Activated T-helper 1 cell treated with anti-CD3 and anti-CD28 coated beads, Interleukin-12 subunit alpha, Interleukin-12 subunit beta, Interleukin-2, Interleukin-4 antibody, amounts not matched to agents 30 ng/mL and 10 ng/mL and 1 ng/mL, durations not matched to agents 14 hours and 24 hours and 36 hours (primary cell): ENCODE data around the gene FAM186B. TPM values are rescaled to one million over a fixed set of nuclear protein-coding genes. Genes with fewer than 3 reads are reported as not detected.

ENCODE experiments used
- DNase-seq: peaks from one replicate; pipeline ENCODE4 v3.0.0; 2021; ENCODE audit warnings: low spot score
- H3K27ac Mint-ChIP-seq: one replicate; pipeline ENCODE4 v1.8.0; 2021; ENCODE audit warnings: mild to moderate bottlenecking, mixed read lengths
- H3K27me3 Mint-ChIP-seq: one replicate; pipeline ENCODE4 v1.8.0; 2022; ENCODE audit warnings: mild to moderate bottlenecking, moderate library complexity, mixed read lengths; ENCODE audit not compliant: insufficient read depth
- H3K36me3 Mint-ChIP-seq: one replicate; pipeline ENCODE4 v1.8.0; 2021; ENCODE audit warnings: low read depth, mixed read lengths
- H3K4me1 Mint-ChIP-seq: one replicate; pipeline ENCODE4 v1.8.0; 2021; ENCODE audit warnings: low read depth, mixed read lengths
- H3K4me3 Mint-ChIP-seq: one replicate; pipeline ENCODE4 v1.8.0; 2021; ENCODE audit warnings: mild to moderate bottlenecking, moderate library complexity, mixed read lengths
- H3K9me3 Mint-ChIP-seq: one replicate; pipeline ENCODE4 v1.8.0; 2021; ENCODE audit warnings: mixed read lengths
- intact Hi-C: fragments of 100-400 bp; cut with micrococcal nuclease; formaldehyde crosslinking; loops from one replicate; pipeline ENCODE4 v1.15.1; 2024
- total RNA-seq: library from RNA; stranded (reverse); gene quantifications from 2 replicates; pipeline ENCODE4 v1.2.3, GENCODE V29; 2022

FAM186B gene
- total RNA-seq, 1 donor from 2014 or later: 0.62 TPM

DNA sequence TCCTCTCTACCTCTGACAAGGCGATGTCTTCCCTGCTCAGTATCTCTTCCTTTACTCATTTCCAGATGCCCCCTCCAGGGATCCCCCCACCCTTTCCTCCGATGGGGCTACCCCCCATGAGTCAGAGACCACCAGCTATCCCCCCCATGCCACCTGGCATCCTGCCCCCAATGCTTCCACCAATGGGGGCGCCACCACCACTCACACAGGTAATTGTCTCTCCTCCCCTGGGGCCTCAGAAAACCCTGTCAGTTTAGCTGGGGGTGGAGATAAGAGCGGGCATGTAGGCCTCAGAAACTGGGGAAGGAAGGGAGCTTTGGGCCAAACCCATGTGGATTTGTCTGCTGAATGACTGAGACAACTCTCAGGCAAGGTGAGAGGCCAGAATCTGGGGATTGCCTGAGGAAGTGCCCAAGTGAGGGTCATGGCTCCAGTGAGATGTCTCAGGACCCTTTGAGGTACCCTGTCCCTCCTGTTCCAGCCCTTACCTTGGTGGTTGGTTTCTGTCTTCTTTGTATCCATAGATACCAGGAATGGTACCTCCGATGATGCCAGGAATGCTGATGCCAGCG lies 26.0 kb upstream of the FAM186B start:
- Mint-ChIP-seq H3K4me3 (no peak overlapping the region), H3K9me3 (no peaks in the 10 kb centered on the region), H3K27me3 (no peaks in the 10 kb centered on the region), H3K27ac (no peak overlapping the region), H3K4me1 (peaks cover under 1% of the 10 kb centered on the region), H3K36me3 (peaks cover 1% of the 10 kb centered on the region)
- DNase-seq: no peak
- intact Hi-C loops: no loop called here

DNA sequence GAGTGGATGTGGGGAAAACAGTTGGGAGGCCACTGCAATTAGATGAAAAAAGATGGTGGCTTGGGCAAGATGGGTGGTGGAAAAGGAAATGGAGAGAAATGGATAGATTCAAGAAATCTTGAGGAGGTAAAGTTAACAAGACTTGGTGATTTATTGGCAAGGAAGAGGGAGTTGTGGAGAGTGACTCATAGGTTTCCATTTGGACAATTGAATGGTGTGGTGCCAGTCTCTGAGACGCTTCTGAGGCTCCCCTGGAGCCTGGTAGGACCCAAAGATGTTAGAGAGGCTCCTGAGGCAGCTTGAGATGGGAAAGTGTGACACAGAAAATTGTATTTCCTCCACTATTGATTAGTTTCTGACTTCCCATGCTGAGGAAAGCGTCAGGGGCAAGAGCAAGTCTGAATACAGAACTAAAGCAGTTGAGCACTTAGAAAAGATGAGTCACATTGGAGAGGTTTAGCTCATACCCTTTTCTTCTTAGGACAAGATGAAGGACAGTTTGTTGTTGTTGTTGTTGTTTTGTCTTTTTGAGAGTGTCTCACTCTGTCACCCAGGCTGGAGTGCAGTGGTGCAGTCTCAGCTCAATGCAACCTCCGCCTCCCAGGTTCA lies 22.4 kb upstream of the FAM186B start:
- H3K36me3 Mint-ChIP-seq: peaks cover 1% of the 10 kb centered on the region
- H3K4me1 Mint-ChIP-seq: peaks cover 10% of the 10 kb centered on the region
- no peaks in the 10 kb centered on the region for H3K9me3 Mint-ChIP-seq
- H3K27ac Mint-ChIP-seq: no peak overlapping the region
- DNase-seq: no peak
- no peak overlapping the region for H3K4me3 Mint-ChIP-seq
- intact Hi-C loops: loop anchor here (10.0 kb wide), 1 partner anchor 397 kb away; the partner anchor contains the start of gene RACGAP1
- H3K27me3 Mint-ChIP-seq: peaks cover 3% of the 10 kb centered on the region

DNA sequence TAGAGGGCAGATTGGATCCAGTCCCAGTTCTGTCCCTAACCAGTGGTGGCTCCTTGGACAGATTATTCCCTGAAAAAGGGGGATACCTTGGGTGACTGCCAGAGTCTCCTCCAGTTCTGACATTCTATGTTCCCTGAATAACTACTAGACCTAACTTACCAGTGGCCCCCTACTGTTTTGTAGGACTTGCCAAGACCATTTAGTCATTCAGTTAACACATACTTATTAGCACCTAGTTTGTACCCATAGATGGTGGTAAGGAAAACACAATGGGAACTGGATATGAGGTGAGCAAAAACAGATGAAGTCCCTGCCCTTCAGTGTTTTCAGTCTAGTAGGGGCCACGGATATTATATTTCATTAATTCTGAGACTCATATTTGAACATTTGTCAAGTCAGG lies 21.4 kb upstream of the FAM186B start:
- no peak overlapping the region for H3K4me3 Mint-ChIP-seq
- H3K4me1 Mint-ChIP-seq: peaks cover 17% of the 10 kb centered on the region
- intact Hi-C loops: loop anchor here (1.0 to 10.0 kb wide), 4 partner anchors 10 to 398 kb away; partner anchors contain the start of genes FMNL3 and RACGAP1
- no peaks in the 10 kb centered on the region for H3K9me3 Mint-ChIP-seq
- H3K27ac Mint-ChIP-seq: no peak overlapping the region
- peaks cover 1% of the 10 kb centered on the region for H3K36me3 Mint-ChIP-seq
- DNase-seq: no peak
- H3K27me3 Mint-ChIP-seq: peaks cover 3% of the 10 kb centered on the region

DNA sequence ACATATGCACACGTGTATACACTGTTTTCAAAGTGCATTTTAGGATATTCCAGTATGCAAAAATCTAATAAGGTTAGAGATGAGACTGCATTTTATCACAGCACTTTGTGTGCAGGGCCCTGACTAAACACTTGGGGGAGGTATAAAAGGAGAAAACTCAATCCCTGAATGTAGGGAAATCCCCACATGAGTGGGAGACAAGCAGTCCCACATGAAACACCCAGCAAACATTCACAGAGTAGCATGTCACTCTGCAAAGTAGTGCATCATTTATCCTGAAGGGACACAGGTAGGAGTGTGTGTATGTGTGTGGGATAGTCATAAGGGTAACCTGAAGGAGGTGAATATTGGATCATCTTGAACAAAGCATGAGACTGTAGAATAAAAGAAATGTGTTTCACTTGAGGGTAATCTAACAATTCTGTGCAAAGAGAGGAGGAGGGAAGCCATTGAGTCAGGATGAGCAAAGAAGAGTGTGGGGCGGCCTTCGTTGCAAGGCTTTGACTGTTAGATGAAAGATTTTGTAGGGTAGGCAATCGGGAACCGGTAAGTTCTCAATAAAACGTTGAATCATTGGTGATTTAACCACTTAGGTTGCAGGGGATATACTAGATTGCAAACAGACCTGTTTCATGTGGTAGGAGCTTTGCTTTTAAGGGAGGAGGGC lies 20.9 kb upstream of the FAM186B start:
- intact Hi-C loops: loop anchor here (1.0 to 10.0 kb wide), 4 partner anchors 11 to 398 kb away; partner anchors contain the start of genes FMNL3 and RACGAP1
- DNase-seq: no peak

DNA sequence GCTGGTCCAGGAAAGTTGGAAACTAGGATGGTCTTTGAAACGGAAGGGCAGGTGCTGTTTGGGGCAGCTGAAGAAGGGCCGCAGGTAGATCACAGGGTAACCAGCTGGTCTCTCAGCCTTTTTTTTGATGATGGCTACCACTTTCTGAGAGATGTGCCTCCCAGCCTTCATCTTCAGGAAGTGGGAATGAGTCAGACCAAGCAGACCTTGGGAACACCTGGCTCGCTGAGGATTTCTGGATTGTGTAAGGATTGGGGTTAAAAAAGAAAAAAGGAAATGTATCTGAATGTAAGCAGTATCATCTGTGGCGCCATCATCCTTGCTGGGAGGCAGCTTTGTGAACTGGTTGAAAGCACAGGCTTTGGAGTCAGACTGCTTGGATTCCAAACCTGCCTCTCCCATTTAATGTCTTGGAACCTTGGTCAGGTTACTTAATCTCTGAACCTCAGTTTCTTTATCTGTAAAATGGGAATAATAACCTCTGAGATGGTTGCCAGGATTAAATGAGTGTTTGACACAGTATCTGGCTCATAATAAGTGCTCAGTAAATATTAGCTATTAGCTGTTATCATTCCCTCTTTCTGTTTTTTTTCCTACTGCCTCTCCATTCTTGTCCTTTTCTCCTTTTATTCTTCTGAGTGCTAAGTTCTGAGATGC lies 19.6 kb upstream of the FAM186B start:
- peaks cover 7% of the 10 kb centered on the region for H3K27me3 Mint-ChIP-seq
- H3K4me1 Mint-ChIP-seq: peaks cover 26% of the 10 kb centered on the region
- H3K9me3 Mint-ChIP-seq: no peaks in the 10 kb centered on the region
- intact Hi-C loops: loop anchor here (5.0 to 10.0 kb wide), 4 partner anchors 88 to 400 kb away; partner anchors contain the start of genes BCDIN3D, KCNH3, RACGAP1 and SPATS2
- H3K36me3 Mint-ChIP-seq: peaks cover 1% of the 10 kb centered on the region
- peak overlapping the region; percentile 45 for H3K4me3 Mint-ChIP-seq
- H3K27ac Mint-ChIP-seq: peak overlapping the region; percentile 34
- no peak for DNase-seq

More for the DNA sequence above, 20.9 kb upstream of the FAM186B start:
- peaks cover 3% of the 10 kb centered on the region for H3K27me3 Mint-ChIP-seq
- peaks cover 1% of the 10 kb centered on the region for H3K36me3 Mint-ChIP-seq
- H3K4me1 Mint-ChIP-seq: peaks cover 22% of the 10 kb centered on the region
- no peak overlapping the region for H3K4me3 Mint-ChIP-seq
- no peaks in the 10 kb centered on the region for H3K9me3 Mint-ChIP-seq
- no peak overlapping the region for H3K27ac Mint-ChIP-seq

DNA sequence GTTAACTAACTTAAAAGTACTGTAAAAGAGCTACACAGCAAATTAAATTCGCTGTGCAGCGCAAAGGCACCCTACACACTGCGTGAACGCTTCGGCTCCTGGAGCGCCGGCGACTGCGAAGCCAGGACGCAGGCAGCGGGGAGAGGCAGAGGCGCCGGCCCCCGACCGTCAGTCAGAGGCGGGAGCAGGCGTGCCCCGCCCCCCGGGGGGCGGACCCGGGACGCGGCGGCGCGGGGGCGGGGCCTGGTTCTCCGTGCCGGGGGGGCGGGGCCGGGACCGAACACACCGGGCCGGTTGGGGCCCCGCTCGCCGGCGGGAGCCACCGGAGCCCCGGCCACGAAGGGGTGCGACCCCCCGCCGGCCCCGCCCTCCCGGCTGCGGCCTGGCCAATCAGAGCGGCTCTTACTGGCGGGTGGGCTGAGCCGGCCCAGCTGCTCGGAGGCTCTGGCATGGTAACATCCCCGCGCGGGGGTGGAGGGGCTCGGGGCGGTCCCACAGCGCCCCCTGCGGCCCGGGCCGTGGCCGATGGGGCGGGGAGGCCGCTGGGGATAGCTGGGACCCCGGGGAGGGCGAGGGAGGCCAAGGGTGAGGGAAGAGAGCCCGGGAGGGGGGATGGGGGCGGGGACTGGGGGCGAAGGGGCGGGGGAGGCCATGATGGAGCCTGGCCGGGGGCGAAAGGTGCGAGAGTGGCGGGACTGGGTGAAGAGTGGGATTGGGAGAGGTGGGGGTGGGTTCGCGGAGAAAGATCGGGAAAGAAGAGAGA lies 17.9 kb upstream of the FAM186B start, which contains the start of gene PRPF40B:
PRPF40B (plus strand) TSS at position 420 of the 763 bp plus-strand sequence; CDS start at position 450, 30 bp downstream.
- Mint-ChIP-seq H3K27ac (peak within 1 kb of the TSS; percentile 81), H3K27me3 (peaks cover 18% of the 10 kb centered on the region), H3K9me3 (no peaks in the 10 kb centered on the region), H3K4me1 (peaks cover 26% of the 10 kb centered on the region), H3K36me3 (peaks cover 1% of the 10 kb centered on the region), H3K4me3 (peak within 1 kb of the TSS; percentile 83)
- intact Hi-C loops: loop anchor here (1.0 to 10.0 kb wide), 8 partner anchors 39 to 401 kb away; partner anchors contain the start of genes BCDIN3D, KCNH3, MCRS1 and NCKAP5L
- peak; percentile 81 for DNase-seq

DNA sequence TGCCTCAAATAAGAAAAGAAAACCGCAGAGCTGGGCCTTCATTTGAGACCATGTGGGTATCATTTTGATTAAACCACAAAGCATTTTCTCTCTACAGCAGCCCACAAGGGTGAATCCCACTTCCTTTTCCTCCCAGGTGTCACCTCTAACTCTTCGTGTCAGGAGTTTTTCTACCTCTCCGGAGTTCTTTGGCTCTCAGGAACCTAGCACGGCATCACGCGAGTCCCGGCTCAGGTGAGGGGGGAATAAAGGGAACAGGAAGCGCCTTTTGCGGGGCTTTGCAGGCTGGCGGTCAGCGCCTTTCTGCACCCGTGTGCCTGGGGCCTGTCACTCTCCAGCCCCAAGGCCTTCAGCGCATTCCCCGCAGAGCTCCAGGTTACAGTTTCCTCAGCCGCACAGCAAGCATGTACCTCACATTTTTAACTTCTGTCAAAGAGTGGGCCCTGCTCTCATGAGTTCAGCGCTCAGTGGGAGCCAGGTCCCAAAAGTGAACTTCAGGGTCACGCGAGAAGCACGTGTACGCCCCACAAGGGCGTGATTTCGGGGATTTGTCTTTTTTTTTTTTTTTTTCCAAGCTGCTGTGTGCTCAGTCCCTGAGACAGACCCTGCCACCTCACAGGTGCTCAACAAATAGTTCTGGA lies 17.2 kb upstream of the FAM186B start:
- H3K4me3 Mint-ChIP-seq: peak overlapping the region; percentile 83
- peaks cover under 1% of the 10 kb centered on the region for H3K36me3 Mint-ChIP-seq
- intact Hi-C loops: loop anchor here (1.0 to 10.0 kb wide), 9 partner anchors 40 to 402 kb away; partner anchors contain the start of genes BCDIN3D, KCNH3, MCRS1 and NCKAP5L
- H3K27me3 Mint-ChIP-seq: peaks cover 22% of the 10 kb centered on the region
- peak overlapping the region; percentile 81 for H3K27ac Mint-ChIP-seq
- peaks cover 26% of the 10 kb centered on the region for H3K4me1 Mint-ChIP-seq
- peak; percentile 42 for DNase-seq
- H3K9me3 Mint-ChIP-seq: no peaks in the 10 kb centered on the region

DNA sequence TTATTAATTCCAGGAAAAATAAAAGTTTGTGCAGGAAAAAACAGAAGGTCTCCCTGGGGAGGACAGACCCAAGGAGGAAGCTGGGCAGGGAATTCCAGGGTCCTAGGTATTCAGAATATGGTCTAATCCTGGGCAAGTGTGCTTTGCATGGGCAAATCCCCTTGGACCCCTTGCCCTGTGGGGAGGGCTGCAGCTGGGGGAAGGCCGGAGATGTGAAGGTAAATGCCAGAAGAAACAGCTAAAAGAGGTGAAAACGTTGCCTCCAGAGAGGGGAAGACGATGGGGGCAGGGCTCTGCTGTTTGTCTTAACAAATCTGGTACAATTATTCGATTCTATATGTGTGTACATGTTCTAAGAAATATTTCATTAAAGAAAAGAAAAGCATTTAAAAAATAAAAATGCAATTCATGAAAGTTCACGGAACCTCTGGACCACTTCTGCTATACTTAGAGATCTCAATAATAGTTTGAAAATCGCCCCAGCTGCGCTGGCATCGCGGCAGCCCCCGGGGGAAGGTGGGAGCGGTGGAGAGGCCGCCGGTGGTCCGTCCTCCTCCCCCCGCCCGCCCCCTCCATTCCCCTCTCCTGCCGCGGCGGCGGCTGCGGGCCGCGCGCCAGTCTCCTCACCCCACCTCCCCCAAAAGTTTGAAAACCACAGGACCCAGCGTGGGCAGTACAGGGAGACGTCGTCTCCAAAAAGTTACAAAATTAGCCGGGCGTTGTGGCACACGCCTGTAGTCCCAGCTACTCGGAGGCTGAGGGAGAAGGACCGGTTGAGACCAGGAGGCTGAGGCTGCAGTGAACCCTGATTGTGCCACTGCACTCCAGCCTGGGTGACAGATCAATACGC lies 16.4 kb upstream of the FAM186B start:
- no peaks in the 10 kb centered on the region for H3K9me3 Mint-ChIP-seq
- peaks cover 24% of the 10 kb centered on the region for H3K27me3 Mint-ChIP-seq
- peaks cover 26% of the 10 kb centered on the region for H3K4me1 Mint-ChIP-seq
- no peak for DNase-seq
- intact Hi-C loops: loop anchor here (1.0 to 10.0 kb wide), 6 partner anchors 41 to 403 kb away; partner anchors contain the start of genes BCDIN3D, KCNH3, RACGAP1 and SPATS2
- H3K36me3 Mint-ChIP-seq: no peaks in the 10 kb centered on the region
- H3K4me3 Mint-ChIP-seq: peak overlapping the region; percentile 83
- H3K27ac Mint-ChIP-seq: peak overlapping the region; percentile 81

DNA sequence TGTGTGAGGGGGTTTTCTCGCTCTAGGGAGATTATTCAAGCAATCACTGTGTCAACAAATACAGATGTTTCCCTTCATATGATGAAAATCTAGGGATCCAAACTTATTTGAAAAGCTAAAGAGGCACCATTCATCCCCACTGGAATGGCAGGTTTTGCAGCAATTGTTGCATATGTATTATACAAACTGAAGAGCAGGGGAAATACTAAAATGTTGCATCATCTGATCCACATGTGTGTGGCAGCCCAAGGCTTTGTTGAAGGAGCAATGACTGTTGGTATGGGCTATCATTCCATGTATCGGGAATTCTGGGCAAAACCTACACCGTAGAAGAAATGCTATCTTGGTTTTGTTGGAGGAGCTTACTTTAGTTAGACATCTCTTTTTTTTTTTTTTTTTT lies 13.8 kb upstream of the FAM186B start:
- no peaks in the 10 kb centered on the region for H3K36me3 Mint-ChIP-seq
- intact Hi-C loops: no loop called here
- peaks cover 23% of the 10 kb centered on the region for H3K27me3 Mint-ChIP-seq
- H3K9me3 Mint-ChIP-seq: no peaks in the 10 kb centered on the region
- no peak overlapping the region for H3K4me3 Mint-ChIP-seq
- peaks cover 19% of the 10 kb centered on the region for H3K4me1 Mint-ChIP-seq
- no peak overlapping the region for H3K27ac Mint-ChIP-seq
- no peak for DNase-seq

DNA sequence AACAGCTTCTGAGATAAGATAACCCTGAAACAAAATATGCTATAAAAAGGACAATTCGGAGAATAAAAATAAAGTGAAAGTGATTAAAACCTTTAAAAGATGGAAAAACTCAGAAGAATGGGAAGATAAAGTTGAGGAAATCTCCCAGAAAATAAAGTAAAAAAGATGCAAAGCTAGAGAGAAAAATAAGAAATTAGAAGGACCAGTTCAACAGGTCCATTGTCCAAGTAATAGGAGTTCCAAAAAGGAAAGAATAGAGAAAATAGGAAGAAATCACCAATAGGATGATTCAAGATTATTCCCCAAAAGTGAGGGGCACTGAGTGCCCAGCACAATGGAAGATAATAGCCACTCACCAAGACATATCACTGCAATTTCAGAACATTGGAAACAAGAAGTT lies 13.1 kb upstream of the FAM186B start:
- Mint-ChIP-seq H3K27ac (no peak overlapping the region), H3K4me1 (peaks cover 16% of the 10 kb centered on the region), H3K36me3 (no peaks in the 10 kb centered on the region), H3K9me3 (no peaks in the 10 kb centered on the region), H3K4me3 (no peak overlapping the region), H3K27me3 (peaks cover 21% of the 10 kb centered on the region)
- DNase-seq: no peak
- intact Hi-C loops: no loop called here
